SU-DHL-6 (cell line): ENCODE results near the gene DACH1.

Experiments used
- H2AFZ ChIP-seq: fragments of 200-600 bp; sonication (generic); 2 replicates; pipeline ENCODE4 v1.6.1; 2014; ENCODE audit warnings: low read depth, mild to moderate bottlenecking, moderate library complexity, mixed read lengths, antibody characterized with exemption, low read length; ENCODE audit not compliant: severe bottlenecking
- H3F3A ChIP-seq: fragments of 200-600 bp; shearing (Covaris generic); 2 replicates; pipeline ENCODE4 v1.6.0; 2016; ENCODE audit warnings: antibody characterized with exemption, mild to moderate bottlenecking; ENCODE audit not compliant: insufficient read depth
- H3K27ac ChIP-seq: fragments of 200-600 bp; sonication (generic); 2 replicates; pipeline ENCODE4 v1.5.1; 2016; ENCODE audit warnings: low read depth, mild to moderate bottlenecking, low read length, moderate library complexity, mixed read lengths
- H3K27me3 ChIP-seq: fragments of 200-600 bp; sonication (generic), shearing (Covaris generic); 2 replicates; pipeline ENCODE4 v1.6.0; 2014; ENCODE audit warnings: mild to moderate bottlenecking, low read length
- H3K36me3 ChIP-seq: fragments of 200-600 bp; sonication (generic); 2 replicates; pipeline ENCODE4 v1.6.1; 2014; ENCODE audit warnings: mild to moderate bottlenecking, low read length, mixed read lengths
- H3K4me2 ChIP-seq: fragments of 300-600, 200-600 bp; shearing (Covaris generic), sonication (generic); 2 replicates; pipeline ENCODE4 v1.6.0; 2014; ENCODE audit warnings: low read length, low read depth, mild to moderate bottlenecking; ENCODE audit not compliant: poor library complexity, severe bottlenecking
- H3K4me3 ChIP-seq: fragments of 200-600 bp; sonication (generic); 2 replicates; pipeline ENCODE4 v1.5.1; 2014; ENCODE audit warnings: antibody characterized with exemption, low read length, mild to moderate bottlenecking, mixed read lengths; ENCODE audit not compliant: insufficient read depth, poor library complexity, severe bottlenecking
- H3K79me2 ChIP-seq: fragments of 200-600 bp; sonication (generic); 2 replicates; pipeline ENCODE4 v1.6.1; 2014; ENCODE audit warnings: mild to moderate bottlenecking, low read length, moderate library complexity; ENCODE audit not compliant: insufficient read depth
- H3K9ac ChIP-seq: fragments of 200-600 bp; sonication (generic); 2 replicates; pipeline ENCODE4 v1.7.0; 2014; ENCODE audit warnings: mild to moderate bottlenecking, low read length
- H3K9me2 ChIP-seq: fragments of 200-600 bp; sonication (generic); replicated peaks from 2 replicates; pipeline ENCODE4 v1.6.1; 2014; ENCODE audit warnings: low read length; ENCODE audit not compliant: insufficient read depth
- H3K9me3 ChIP-seq: fragments of 200-600 bp; sonication (generic); 2 replicates; pipeline ENCODE4 v1.6.1; 2014; ENCODE audit warnings: low read length, mixed read lengths; ENCODE audit not compliant: insufficient read depth
- H4K20me1 ChIP-seq: fragments of 200-600 bp; sonication (generic); 2 replicates; pipeline ENCODE4 v1.6.1; 2014; ENCODE audit warnings: low read depth, mild to moderate bottlenecking, antibody characterized with exemption, low read length, moderate library complexity, mixed read lengths
- EZH2phosphoT487 ChIP-seq: fragments of 200-600 bp; sonication (generic), shearing (Covaris generic); conservative IDR thresholded peaks from 2 replicates; pipeline ENCODE4 v1.6.1; 2018; ENCODE audit warnings: mild to moderate bottlenecking, antibody characterized with exemption, low read length, moderate library complexity, mixed read lengths
- TF ChIP-seq, protein P1 (sequence below): fragments of 200-600 bp; sonication (generic); IDR thresholded peaks from one replicate; pipeline ENCODE4 v1.5.1; 2017; ENCODE audit warnings: antibody characterized with exemption, mild to moderate bottlenecking, low read length, moderate library complexity; ENCODE audit not compliant: insufficient read depth, poor library complexity, severe bottlenecking

Gene DACH1

DNA sequence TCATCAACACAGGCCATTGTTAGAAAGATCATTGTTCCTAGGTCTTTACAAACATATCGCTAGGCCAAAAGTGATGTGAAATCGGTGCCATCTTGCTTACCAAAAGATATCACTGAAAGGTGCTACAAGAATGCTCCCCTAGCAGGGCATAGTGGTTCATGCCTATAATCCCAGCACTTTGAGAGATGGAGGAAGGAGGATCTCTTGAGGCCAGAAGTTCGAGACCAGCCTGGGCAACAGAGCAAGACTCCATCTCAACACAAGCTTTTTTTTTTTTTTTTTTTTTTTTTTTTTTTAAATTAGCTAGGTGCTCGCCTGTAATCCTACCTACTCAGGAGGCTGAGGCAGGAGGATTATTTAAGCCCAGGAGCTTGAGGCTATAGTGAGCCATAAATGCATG, 92.1 kb downstream of the DACH1 start:
- H3K9me2 ChIP-seq: no peaks in the 10 kb centered on the region
- H3K4me3 ChIP-seq: no peak overlapping the region
- H3K9ac ChIP-seq: no peak overlapping the region
- no peaks in the 10 kb centered on the region for H3K27me3 ChIP-seq
- H4K20me1 ChIP-seq: no peaks in the 10 kb centered on the region
- H3K36me3 ChIP-seq: no peaks in the 10 kb centered on the region
- TF ChIP-seq, protein P1, sequence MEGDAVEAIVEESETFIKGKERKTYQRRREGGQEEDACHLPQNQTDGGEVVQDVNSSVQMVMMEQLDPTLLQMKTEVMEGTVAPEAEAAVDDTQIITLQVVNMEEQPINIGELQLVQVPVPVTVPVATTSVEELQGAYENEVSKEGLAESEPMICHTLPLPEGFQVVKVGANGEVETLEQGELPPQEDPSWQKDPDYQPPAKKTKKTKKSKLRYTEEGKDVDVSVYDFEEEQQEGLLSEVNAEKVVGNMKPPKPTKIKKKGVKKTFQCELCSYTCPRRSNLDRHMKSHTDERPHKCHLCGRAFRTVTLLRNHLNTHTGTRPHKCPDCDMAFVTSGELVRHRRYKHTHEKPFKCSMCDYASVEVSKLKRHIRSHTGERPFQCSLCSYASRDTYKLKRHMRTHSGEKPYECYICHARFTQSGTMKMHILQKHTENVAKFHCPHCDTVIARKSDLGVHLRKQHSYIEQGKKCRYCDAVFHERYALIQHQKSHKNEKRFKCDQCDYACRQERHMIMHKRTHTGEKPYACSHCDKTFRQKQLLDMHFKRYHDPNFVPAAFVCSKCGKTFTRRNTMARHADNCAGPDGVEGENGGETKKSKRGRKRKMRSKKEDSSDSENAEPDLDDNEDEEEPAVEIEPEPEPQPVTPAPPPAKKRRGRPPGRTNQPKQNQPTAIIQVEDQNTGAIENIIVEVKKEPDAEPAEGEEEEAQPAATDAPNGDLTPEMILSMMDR: no peak
- no peak for TF ChIP-seq EZH2phosphoT487
- H3F3A ChIP-seq: no peaks in the 10 kb centered on the region
- H3K9me3 ChIP-seq: no peaks in the 10 kb centered on the region
- H2AFZ ChIP-seq: no peak overlapping the region
- H3K27ac ChIP-seq: no peak overlapping the region
- no peaks in the 10 kb centered on the region for H3K79me2 ChIP-seq
- no peak overlapping the region for H3K4me2 ChIP-seq

DNA sequence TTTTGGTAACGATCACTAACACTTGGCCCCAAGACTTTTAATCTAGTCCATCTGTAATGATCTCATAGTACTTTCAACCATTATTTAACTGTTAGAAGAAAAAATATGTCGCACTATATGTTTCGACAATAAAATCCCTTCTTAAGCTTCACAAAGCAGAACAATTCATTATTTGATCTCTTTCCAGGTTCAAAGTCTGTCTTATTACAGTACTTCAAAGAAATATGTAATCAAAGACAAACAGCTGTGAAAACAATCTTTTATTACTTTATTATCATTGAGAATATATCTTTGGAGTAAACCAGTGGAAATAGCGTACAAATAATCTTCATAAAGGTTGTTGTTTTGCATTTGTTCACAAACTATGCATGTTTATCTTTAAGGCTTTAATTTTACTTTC, 93.5 kb downstream of the DACH1 start:
- Histone ChIP-seq H3K9me2 (no peaks in the 10 kb centered on the region), H3K9me3 (no peaks in the 10 kb centered on the region), H3K79me2 (no peaks in the 10 kb centered on the region), H3K4me2 (no peak overlapping the region), H3F3A (no peaks in the 10 kb centered on the region), H3K36me3 (no peaks in the 10 kb centered on the region), H3K27me3 (no peaks in the 10 kb centered on the region), H2AFZ (no peak overlapping the region), H3K9ac (no peak overlapping the region), H4K20me1 (no peaks in the 10 kb centered on the region), H3K27ac (no peak overlapping the region), H3K4me3 (no peak overlapping the region)
- no peak for TF ChIP-seq EZH2phosphoT487
- TF ChIP-seq, protein P1: no peak

DNA sequence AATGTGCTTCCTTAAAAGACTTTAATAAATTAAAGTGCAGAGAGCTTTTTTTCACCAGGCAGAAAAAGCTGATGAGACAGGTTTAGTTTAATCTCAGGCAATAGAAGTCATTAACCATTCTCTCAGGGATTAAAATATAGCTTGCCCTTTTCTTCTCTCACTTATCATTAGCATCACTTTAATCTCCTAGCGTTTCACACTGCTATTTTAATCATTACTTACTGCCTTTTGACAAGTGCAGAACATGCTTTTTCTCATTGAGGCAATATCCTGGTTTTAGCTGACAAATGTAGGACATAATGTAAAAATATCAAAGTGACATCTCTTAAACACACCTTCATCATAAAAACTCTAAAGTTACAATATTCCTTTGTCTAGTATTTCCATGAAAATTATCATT, 94.6 kb downstream of the DACH1 start:
- TF ChIP-seq EZH2phosphoT487: no peak
- TF ChIP-seq, protein P1: no peak

More for the DNA sequence above, 94.6 kb downstream of the DACH1 start:
- H4K20me1 ChIP-seq: no peaks in the 10 kb centered on the region
- H3K36me3 ChIP-seq: no peaks in the 10 kb centered on the region
- no peaks in the 10 kb centered on the region for H3K79me2 ChIP-seq
- no peaks in the 10 kb centered on the region for H3K9me3 ChIP-seq
- H3K27me3 ChIP-seq: no peaks in the 10 kb centered on the region
- H3K4me2 ChIP-seq: no peak overlapping the region
- H3K9me2 ChIP-seq: no peaks in the 10 kb centered on the region
- H2AFZ ChIP-seq: no peak overlapping the region
- no peak overlapping the region for H3K27ac ChIP-seq
- no peaks in the 10 kb centered on the region for H3F3A ChIP-seq
- H3K4me3 ChIP-seq: no peak overlapping the region
- no peak overlapping the region for H3K9ac ChIP-seq
